ENCODE data around the gene ALOX15B. TPM values are rescaled to one million over a fixed set of nuclear protein-coding genes. Genes with fewer than 3 reads are reported as not detected.

The ALOX15B gene
- total RNA-seq, 1 experiment from 2014 or later, result 0.30 TPM

DNA sequence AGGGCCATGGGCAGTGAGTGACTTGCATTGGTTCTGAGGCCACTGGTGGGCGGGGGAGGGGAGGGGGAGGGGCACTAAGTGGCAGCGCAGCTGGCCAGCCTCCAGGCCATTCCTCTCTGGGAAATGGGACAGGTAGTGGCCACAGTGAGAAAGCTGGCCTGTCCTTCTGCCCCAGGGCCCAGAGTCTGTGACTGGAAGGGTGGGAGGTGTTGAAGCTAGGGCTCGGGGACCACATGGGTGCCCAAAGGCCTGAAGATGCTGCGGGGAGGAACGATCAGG is 49.0 kb downstream of the ALOX15B start:
- no peak overlapping the region for H3K4me3 ChIP-seq (replicated peaks in 1 of 2; ENCODE audit: low read depth in 1 of 2, low read length in 2 of 2)
- RAD21 ChIA-PET (ENCODE audit: low non-redundant PET in 1 of 2, low total read pairs in 2 of 2, uncharacterized antibody in 2 of 2, unreplicated experiment in 2 of 2), result no interaction called here
- no peak overlapping the region for H3K27ac ChIP-seq (ENCODE audit: low read depth, low read length)

DNA sequence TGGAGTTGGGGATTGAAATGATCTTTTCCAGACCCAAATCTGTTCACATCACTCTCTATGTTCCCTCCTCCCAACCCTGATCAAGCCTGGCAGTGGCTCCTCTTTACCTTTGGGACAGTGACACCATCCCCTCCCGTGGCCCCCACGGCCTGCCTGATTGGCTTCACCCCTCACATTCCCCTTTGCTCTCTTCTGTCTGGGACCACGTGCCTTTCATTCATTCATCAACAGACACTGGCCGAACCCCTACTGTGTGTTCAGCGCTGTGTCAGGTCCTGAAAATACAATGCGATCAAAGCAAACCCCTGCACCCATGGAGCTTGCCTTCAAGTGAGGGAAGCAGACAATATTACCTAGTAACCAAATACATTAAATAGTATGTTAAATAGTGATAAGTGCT is 50.9 kb downstream of the ALOX15B start:
- Histone ChIP-seq H3K27me3 (ENCODE audit: insufficient read depth, low read length) (no peaks in the 10 kb centered on the region), H4K20me1 (ENCODE audit: insufficient read depth) (no peaks in the 10 kb centered on the region), H3K9ac (ENCODE audit: low read length) (no peak overlapping the region), H2AFZ (ENCODE audit: low read depth, low read length, poor library complexity, severe bottlenecking) (no peak overlapping the region), H3K9me3 (ENCODE audit: control insufficient read depth in 1 of 2, insufficient read depth in 1 of 2, low read depth in 1 of 2, low read length in 2 of 2) (no peaks in the 10 kb centered on the region), H3K9me2 (ENCODE audit: insufficient read depth) (no peaks in the 10 kb centered on the region), H3K79me2 (ENCODE audit: insufficient read depth, low read length) (no peaks in the 10 kb centered on the region), H3K4me1 (ENCODE audit: control insufficient read depth in 1 of 2, insufficient read depth in 2 of 2, low read length in 2 of 2) (peaks cover 2 to 11% of the 10 kb centered on the region in 2 experiments; a peak in 2 of 4 replicates), H3K36me3 (ENCODE audit: control insufficient read depth in 1 of 2, insufficient read depth in 2 of 2, low read length in 2 of 2) (no peaks in the 10 kb centered on the region), H3K27ac (ENCODE audit: low read depth, low read length) (no peak overlapping the region), H3K4me2 (ENCODE audit: low read length) (no peak overlapping the region), H3K4me3 (replicated peaks in 1 of 2; ENCODE audit: low read depth in 1 of 2, low read length in 2 of 2) (no peak overlapping the region)
- DNase-seq (ENCODE audit: low read depth, low spot score), result no peak
- CTCF ChIA-PET, result no interaction called here
- intact Hi-C loops (cut with micrococcal nuclease), result no loop called here
- POLR2A ChIA-PET, result no interaction called here
- TF ChIP-seq ELF1 (IDR thresholded peaks at IDR 0.05; ENCODE audit: borderline replicate concordance, low read depth) (no peak), SRF (IDR thresholded peaks at IDR 0.05; ENCODE audit: low read depth) (no peak)
- ATAC-seq, result no peak
- RAD21 ChIA-PET (ENCODE audit: low non-redundant PET in 1 of 2, low total read pairs in 2 of 2, uncharacterized antibody in 2 of 2, unreplicated experiment in 2 of 2), result no interaction called here
- no TSS peak for BruUV-seq (replicated peaks)

More for the DNA sequence above, 49.0 kb downstream of the ALOX15B start:
- no peaks in the 10 kb centered on the region for H3K36me3 ChIP-seq (ENCODE audit: control insufficient read depth in 1 of 2, insufficient read depth in 2 of 2, low read length in 2 of 2)
- H2AFZ ChIP-seq (ENCODE audit: low read depth, low read length, poor library complexity, severe bottlenecking), result no peak overlapping the region
- H3K79me2 ChIP-seq (ENCODE audit: insufficient read depth, low read length), result no peaks in the 10 kb centered on the region
- CTCF ChIA-PET, result interaction anchor here (0.9 to 1.2 kb wide), 2 partner anchors 9 to 14 kb away, joined by 3 to 5 read pairs; no protein-coding TSS in a partner anchor
- H3K9me3 ChIP-seq (ENCODE audit: control insufficient read depth in 1 of 2, insufficient read depth in 1 of 2, low read depth in 1 of 2, low read length in 2 of 2), result no peaks in the 10 kb centered on the region
- H3K4me2 ChIP-seq (ENCODE audit: low read length), result no peak overlapping the region
- no TSS peak for BruUV-seq (replicated peaks)
- H4K20me1 ChIP-seq (ENCODE audit: insufficient read depth), result no peaks in the 10 kb centered on the region
- H3K9ac ChIP-seq (ENCODE audit: low read length), result no peak overlapping the region
- no peak for TF ChIP-seq RAD21 (IDR thresholded peaks at IDR 0.05; ENCODE audit: low read depth)
- TF ChIP-seq, protein P1, sequence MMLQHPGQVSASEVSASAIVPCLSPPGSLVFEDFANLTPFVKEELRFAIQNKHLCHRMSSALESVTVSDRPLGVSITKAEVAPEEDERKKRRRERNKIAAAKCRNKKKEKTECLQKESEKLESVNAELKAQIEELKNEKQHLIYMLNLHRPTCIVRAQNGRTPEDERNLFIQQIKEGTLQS (IDR thresholded peaks at IDR 0.05), result no peak
- no peak for TF ChIP-seq EZH2phosphoT487 (IDR thresholded peaks at IDR 0.05; ENCODE audit: borderline replicate concordance)
- intact Hi-C loops (cut with micrococcal nuclease), result no loop called here
- POLR2A ChIA-PET, result interaction anchor here (0.7 to 2.1 kb wide), 2 partner anchors 9 to 290 kb away, joined by 5 to 7 read pairs; no protein-coding TSS in a partner anchor
- H3K4me1 ChIP-seq (ENCODE audit: control insufficient read depth in 1 of 2, insufficient read depth in 2 of 2, low read length in 2 of 2), result peaks cover 2 to 8% of the 10 kb centered on the region in 2 experiments; a peak in 2 of 4 replicates
- no peaks in the 10 kb centered on the region for H3K27me3 ChIP-seq (ENCODE audit: insufficient read depth, low read length)
- DNase-seq (ENCODE audit: low read depth, low spot score) (no peak), ATAC-seq (no peak)
- no peaks in the 10 kb centered on the region for H3K9me2 ChIP-seq (ENCODE audit: insufficient read depth)

All from HCT116 (cell line).